Brain microvascular endothelial cell (primary cell): ENCODE data around the gene TCF4.

ENCODE experiments used
- DNase-seq: peaks from one replicate; pipeline ENCODE4 v3.0.0-alpha.2; 2020
- H3K27ac ChIP-seq: fragments of 250-450 bp; sonication (Bioruptor Pico); 2 replicates; pipeline ENCODE4 v1.5.1; 2020; ENCODE audit warnings: mild to moderate bottlenecking, moderate library complexity
- H3K27me3 ChIP-seq: fragments of 250-450 bp; sonication (Bioruptor Pico); replicated peaks from 2 replicates; pipeline ENCODE4 v1.5.1; 2020; ENCODE audit warnings: mild to moderate bottlenecking
- H3K36me3 ChIP-seq: fragments of 250-450 bp; sonication (Bioruptor Pico); replicated peaks from 2 replicates; pipeline ENCODE4 v1.5.1; 2020; ENCODE audit warnings: mild to moderate bottlenecking
- H3K4me3 ChIP-seq: 2 replicates; pipeline ENCODE4 v1.5.1; 2011; ENCODE audit warnings: low read depth, mild to moderate bottlenecking, control low read depth, low read length, moderate library complexity
- CTCF ChIP-seq: IDR thresholded peaks from 2 replicates; pipeline ENCODE4 v1.5.1; 2011; ENCODE audit warnings: low read depth, mild to moderate bottlenecking, moderate library complexity, low read length, control low read depth, inconsistent platforms; ENCODE audit errors: missing control alignments
- in situ Hi-C: cut with HindIII; loops from 2 replicates; pipeline ENCODE4 v1.10.0; 2017; ENCODE audit warnings: low sequenced_read_pairs, low pct_ligation_motif_present

The TCF4 gene

DNA sequence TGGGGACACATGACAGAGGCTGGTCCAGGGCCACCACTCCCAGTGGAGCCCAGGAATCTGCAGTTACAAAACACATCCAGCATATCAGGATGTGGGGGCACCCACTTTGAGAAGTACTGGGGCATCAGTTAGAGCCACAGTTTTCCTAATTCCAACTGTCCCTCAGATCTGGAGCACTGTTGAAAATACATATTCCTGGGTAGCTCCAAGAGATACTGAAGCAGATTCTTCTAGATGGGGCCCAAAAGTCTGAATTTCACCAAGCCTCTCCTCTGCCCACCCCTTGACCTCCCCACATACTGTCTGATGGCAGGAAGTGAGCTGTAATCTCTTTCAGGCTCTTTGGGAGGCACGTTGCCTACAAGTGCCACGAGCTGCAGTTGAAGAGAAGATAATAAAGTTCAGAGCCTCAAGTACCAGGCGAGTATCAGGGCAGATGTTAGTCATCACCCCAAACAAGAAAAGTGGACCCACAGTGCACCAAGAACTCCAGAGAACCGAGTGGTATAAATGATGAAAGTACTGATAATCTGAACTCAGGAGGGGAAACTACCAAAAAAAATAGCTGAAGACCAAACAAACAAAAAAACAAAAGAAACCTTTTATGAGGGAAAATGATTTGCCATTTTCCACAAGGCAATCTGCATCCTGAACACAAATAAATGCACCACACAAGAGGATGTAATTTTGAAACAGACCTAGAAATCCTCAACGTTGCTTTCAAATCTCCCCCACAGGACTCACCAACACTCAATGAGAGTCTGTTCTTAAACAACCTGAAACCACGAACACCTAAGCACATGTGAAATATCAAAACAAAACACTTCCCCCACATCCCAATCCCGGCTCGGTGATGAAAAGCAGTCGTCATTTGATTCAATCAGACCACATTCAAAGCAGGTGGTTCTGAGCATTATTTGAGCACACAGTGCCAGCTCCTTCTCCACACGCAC is 98.7 kb downstream of the TCF4 start:
- Histone ChIP-seq H3K27ac (no peak overlapping the region), H3K36me3 (no peaks in the 10 kb centered on the region), H3K27me3 (no peaks in the 10 kb centered on the region), H3K4me3 (no peak overlapping the region)
- in situ Hi-C loops: no loop called here
- no peak for TF ChIP-seq CTCF
- DNase-seq: no peak

DNA sequence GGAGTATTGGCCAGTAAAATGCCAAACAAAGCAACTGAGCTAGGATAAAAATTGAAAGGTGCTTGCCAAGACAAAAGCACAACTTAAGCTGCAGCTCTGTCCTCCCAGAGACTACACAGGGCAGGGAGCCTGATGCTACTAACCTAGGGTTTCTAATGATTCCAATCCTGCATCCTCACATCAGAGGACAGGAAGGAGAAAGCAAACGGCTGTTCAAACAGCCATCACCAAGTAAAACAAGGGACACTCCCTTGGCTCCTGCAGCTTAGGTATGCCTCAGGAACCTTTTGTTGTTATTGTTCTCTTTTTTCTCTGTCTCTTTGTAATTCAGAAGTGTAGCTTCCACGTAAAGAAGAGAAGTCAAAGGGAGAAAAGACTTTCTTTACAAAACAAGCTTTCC is 99.5 kb downstream of the TCF4 start:
- in situ Hi-C loops: no loop called here
- Histone ChIP-seq H3K27ac (no peak overlapping the region), H3K4me3 (no peak overlapping the region), H3K36me3 (no peaks in the 10 kb centered on the region), H3K27me3 (no peaks in the 10 kb centered on the region)
- no peak for TF ChIP-seq CTCF
- no peak for DNase-seq

- TF ChIP-seq CTCF: no peak
- no peak overlapping the region for H3K27ac ChIP-seq
Measured at GRCh38 chr18:55487997-55488396, 100.0 kb downstream of the TCF4 start.

DNA sequence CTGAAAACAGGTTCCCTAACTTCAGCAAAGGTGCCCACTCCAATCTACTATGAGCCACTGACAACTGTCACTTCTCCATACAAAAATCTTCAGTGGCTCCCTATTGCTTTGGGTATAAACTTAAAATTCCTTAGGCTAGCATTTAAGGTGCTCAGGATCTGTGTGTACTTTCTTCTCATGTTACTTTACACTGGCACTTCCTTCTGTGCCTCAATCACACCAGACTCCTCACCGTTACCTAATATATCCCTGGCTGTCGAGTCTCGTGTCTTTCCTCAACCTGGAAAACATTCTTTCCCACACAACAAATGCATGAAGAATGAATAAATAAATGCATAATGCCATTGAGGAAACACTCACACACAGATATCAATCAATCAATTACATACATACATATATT is 101.1 kb downstream of the TCF4 start:
- in situ Hi-C loops: no loop called here
- no peak for DNase-seq
- no peaks in the 10 kb centered on the region for H3K27me3 ChIP-seq
- no peak for TF ChIP-seq CTCF
- no peak overlapping the region for H3K4me3 ChIP-seq
- no peak overlapping the region for H3K27ac ChIP-seq
- H3K36me3 ChIP-seq: no peaks in the 10 kb centered on the region

More at GRCh38 chr18:55487997-55488396, 100.0 kb downstream of the TCF4 start:
- in situ Hi-C loops: no loop called here
- no peaks in the 10 kb centered on the region for H3K27me3 ChIP-seq
- H3K36me3 ChIP-seq: no peaks in the 10 kb centered on the region
- H3K4me3 ChIP-seq: no peak overlapping the region
- no peak for DNase-seq

- Histone ChIP-seq H3K27me3 (no peaks in the 10 kb centered on the region), H3K4me3 (no peak overlapping the region), H3K36me3 (no peaks in the 10 kb centered on the region), H3K27ac (no peak overlapping the region)
- DNase-seq: peak; percentile 70
- in situ Hi-C loops: no loop called here
- TF ChIP-seq CTCF: no peak
Measured at GRCh38 chr18:55485666-55486065, 102.3 kb downstream of the TCF4 start.
